Measurements from ENCODE around the gene CDH4.

- TF ChIP-seq CTCF (IDR thresholded peaks at IDR 0.05), result no peak
- TF ChIP-seq EZH2 (IDR thresholded peaks at IDR 0.05; ENCODE audit: borderline replicate concordance, insufficient read depth, low read depth, low read length, poor library complexity, severe bottlenecking), result no peak
Measured at GRCh38 chr20:61666471-61666832, 414.4 kb downstream of the CDH4 start.

Data from B cell (primary cell).